B cell (primary cell): Measurements from ENCODE around the gene PACRG.

Experiments used
- EZH2 ChIP-seq: IDR thresholded peaks from 2 replicates; pipeline ENCODE4 v1.6.1; 2012; ENCODE audit warnings: borderline replicate concordance, low read depth, mild to moderate bottlenecking, moderate library complexity, low read length; ENCODE audit not compliant: insufficient read depth, poor library complexity, severe bottlenecking
- TF ChIP-seq, protein P1 (sequence below): fragments of 200-600 bp; IDR thresholded peaks from one replicate; pipeline ENCODE4 v1.8.0; 2022; ENCODE audit warnings: antibody characterized with exemption, mild to moderate bottlenecking

DNA sequence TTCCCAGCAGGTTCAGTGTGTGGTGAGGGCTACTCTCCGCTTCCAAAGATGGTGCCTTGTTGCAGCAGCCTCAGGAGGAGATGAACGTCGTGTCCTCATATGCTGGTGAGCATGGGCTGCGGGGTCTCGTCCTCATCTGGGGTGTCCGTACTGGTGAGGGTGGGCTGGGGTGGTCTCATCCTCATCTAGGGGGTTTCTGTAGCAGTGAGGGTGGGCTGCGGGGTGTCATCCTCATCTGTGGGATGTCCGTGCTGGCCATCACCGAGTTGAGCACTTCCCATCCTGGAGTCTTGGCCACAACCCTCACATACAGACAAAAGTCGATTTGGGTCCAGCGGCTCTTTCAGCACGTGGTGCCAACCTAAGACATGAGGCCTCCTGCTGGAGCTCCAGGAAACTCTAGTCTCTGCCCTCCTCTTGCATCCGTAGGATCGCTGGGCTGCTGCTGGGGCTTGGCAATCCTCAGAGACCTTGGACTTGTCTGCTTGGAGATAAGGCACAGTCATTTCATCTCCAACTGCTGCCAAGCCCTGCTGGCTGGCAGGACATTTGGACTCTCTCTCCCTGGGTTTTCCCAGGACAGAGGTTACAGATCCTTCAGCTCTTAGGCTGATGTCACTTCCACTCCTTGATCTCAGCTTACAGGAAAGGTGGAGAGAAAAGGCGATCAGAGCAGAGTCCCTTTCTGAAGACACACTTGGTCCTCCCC, 160.4 kb downstream of the PACRG start:
- no peak for TF ChIP-seq EZH2
- TF ChIP-seq, protein P1, sequence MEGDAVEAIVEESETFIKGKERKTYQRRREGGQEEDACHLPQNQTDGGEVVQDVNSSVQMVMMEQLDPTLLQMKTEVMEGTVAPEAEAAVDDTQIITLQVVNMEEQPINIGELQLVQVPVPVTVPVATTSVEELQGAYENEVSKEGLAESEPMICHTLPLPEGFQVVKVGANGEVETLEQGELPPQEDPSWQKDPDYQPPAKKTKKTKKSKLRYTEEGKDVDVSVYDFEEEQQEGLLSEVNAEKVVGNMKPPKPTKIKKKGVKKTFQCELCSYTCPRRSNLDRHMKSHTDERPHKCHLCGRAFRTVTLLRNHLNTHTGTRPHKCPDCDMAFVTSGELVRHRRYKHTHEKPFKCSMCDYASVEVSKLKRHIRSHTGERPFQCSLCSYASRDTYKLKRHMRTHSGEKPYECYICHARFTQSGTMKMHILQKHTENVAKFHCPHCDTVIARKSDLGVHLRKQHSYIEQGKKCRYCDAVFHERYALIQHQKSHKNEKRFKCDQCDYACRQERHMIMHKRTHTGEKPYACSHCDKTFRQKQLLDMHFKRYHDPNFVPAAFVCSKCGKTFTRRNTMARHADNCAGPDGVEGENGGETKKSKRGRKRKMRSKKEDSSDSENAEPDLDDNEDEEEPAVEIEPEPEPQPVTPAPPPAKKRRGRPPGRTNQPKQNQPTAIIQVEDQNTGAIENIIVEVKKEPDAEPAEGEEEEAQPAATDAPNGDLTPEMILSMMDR, result no peak
